Stimulated activated CD8-positive, alpha-beta memory T cell treated with anti-CD3 and anti-CD28 coated beads, Interleukin-15, amount 100 ng/mL, for 24 hours (primary cell): Measurements from ENCODE around the gene STAMBP.
"Not testable (repeated sequence)": the region's sequence is repeated elsewhere in the genome, so short reads cannot be mapped to it uniquely, and the experiment has no call there.

Source experiments
- DNase-seq: peaks from one replicate; pipeline ENCODE4 v3.0.0-alpha.2; 2020; ENCODE audit warnings: low read depth

The STAMBP gene

GRCh38 chr2:73887596-73888353 is 59.0 kb downstream of the STAMBP start:
- not testable (repeated sequence) for DNase-seq

- no peak for DNase-seq
Observed at GRCh38 chr2:73888388-73888787, 59.6 kb downstream of the STAMBP start.

DNA sequence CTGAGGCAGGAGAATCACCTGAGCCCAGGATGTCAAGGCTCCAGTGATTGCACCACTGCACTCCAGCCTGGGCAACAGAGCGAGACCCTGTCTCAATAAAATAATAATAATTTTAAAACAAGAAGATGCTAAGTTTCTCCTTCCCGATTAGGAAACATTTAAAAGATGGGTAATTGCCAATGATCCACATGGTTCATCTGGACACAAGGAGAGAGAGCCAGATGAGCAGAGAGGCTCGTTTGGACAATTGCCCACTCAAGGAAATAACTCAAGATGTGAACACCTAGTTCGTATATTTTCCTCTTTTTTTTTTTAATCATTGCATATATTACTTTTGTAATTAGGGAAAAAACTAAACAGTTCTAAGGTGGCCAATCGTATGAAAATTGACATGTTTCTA is 60.4 kb downstream of the STAMBP start:
- no peak for DNase-seq

DNA sequence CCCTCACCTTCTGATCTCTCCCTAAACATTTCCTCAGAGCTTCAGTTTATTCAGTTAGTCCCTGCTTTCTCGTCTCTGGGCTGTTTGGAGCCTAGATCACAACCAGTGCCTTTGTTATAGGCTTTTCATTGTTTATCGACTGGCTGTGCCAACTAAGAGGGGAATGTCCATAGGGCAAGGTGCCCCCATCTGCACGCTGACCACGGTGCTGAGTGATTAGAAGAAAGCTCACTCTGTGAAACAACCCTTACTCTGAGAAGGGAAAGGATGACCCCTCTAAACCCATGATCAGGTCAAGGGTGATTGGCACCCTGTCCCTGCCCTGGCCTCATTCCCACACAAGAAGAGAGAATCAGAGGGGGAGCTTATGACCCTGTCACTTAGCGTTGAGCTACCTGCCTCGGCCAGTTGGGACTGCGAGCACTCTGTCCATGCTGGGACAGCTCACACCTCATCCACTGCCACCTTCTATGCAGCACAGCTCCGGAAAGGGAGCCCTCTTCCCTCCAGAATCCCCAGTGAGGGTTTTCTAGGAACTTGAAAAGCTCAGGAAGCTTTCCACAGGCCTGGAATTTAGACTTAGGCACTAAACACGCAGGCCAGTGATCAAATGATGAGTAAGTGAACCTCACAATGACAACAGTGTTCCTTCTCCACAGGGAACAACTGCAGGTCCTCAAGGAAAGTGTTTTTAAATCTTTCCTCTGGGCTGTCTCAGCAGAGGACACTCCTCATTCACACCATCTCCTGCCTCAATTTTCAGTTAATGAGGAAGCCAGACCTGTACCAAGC is 61.7 kb downstream of the STAMBP start:
- DNase-seq: no peak

GRCh38 chr2:73891276-73891901 is 62.6 kb downstream of the STAMBP start:
- no peak for DNase-seq

DNA sequence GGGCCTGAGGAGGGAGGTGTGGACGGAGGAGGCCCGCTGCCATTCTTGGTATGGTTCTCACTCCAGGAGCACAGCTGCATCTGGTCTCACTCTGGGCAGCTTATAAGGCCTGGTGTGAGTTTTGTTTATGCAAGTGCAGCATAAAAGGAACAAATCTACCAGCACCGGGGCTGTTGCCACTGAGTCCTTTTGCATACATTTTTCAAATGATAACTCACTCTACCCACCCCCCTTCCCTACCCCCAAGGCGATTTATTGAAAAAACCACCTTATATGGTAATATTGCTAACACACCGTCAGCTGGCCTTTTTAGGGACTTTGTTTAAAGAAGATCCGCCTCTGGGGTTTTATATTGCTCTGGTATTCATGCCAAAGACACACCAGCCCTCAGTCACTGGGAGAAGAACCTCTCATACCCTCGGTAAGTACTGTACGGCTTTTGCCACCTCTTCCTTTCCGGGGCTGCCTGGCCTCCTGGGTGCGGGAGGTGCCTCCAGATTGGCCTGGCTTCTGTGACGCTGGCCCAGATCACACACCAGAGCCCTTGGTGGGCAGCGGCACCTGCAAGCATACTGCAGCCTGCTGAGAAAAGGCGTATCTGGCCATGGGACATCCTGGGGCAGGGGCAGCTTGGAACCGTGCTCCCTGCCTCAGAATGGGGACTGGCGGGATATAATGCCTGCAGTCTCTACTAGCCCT is 64.0 kb downstream of the STAMBP start, which contains the start of gene ACTG2:
Gene ACTG2 (plus strand): TSS at position 378 of the 699 bp plus-strand sequence. CDS start 8,304 bp downstream, outside the sequence.
- DNase-seq: no peak

GRCh38 chr2:73893764-73894474 is 65.2 kb downstream of the STAMBP start:
- no peak for DNase-seq

DNA sequence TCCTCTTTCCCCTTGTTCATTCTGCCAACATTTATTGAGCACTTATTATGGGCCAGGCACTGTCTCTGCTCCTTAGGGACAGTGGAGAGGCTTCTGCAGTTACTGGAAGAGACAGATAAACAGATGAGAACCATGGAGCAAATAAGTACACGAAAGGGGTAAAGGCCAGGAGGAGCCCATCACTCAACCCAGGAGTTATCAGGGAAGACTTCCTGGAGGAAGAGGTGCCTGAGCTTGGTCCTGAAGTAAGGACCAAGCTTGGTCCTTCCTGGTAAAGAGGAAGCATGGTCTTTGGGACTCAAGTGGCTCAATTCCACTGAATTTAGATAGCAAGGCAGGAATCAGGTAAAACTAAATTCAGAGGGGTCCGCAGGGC is 65.7 kb downstream of the STAMBP start:
- no peak for DNase-seq

GRCh38 chr2:73894877-73895276 is 66.1 kb downstream of the STAMBP start:
- no peak for DNase-seq

DNA sequence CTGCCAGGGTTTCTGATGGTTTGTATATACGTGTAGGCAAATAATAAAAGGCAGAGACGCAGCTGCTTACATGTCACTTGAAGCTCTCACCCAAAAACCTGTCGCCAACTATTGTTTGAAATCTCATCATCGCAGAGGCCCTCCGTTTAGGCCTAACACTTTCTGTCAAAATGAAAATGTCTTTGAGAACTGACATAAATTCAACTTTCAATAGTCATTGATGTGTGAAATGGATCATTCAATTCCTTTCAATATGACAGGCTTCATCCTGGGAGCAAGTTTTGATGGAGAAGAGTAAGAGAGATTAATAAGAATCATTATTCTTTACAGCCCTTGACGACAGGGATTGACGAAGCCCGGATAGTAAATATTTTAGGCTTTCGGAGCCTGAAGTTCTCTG is 66.7 kb downstream of the STAMBP start:
- DNase-seq: no peak

DNA sequence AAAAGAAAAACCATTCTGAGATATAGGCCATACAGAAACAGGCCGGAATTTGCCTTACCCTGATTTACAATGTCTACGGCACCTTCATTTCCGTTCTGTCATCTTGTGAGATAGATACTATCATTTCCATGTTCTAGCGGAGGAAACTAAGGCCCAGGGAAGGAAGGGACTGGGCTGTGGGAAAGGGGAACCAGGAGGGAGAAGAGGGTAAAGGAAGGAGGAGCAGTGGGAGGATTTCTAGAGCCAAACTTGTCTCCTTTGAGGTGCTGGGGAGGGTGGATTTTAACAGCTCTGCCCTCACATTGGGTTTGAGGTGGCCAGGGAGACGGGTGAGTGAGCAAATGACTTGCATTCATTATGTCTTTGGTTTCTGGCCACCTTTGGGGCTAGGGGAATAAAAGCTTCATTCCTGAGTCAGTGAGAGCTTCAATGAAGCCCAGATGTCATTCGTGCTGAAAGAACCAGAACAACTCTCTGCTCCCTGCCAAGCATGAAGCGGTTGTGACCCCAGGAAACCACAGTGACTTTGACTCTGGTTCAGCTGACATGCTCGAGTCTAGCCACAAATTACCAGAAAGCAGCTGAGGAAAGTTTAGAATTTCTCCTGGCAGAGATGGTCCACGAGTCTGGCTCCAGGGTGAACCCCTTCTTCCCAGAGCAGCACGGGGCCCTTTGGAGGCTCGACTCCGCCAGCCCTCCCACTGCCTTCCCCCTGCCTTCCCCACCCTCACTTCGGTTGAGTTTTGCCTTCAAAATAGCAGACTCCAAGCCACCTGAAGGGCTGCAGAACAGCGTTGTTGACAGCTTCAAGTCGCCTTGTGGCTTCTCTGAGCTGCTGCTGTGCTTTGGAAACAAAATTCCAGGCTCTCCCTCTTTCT is 67.8 kb downstream of the STAMBP start:
- no peak for DNase-seq

- DNase-seq: no peak
Observed at GRCh38 chr2:73897240-73897583, 68.5 kb downstream of the STAMBP start.

GRCh38 chr2:73897934-73898333 is 69.2 kb downstream of the STAMBP start:
- DNase-seq: no peak

DNA sequence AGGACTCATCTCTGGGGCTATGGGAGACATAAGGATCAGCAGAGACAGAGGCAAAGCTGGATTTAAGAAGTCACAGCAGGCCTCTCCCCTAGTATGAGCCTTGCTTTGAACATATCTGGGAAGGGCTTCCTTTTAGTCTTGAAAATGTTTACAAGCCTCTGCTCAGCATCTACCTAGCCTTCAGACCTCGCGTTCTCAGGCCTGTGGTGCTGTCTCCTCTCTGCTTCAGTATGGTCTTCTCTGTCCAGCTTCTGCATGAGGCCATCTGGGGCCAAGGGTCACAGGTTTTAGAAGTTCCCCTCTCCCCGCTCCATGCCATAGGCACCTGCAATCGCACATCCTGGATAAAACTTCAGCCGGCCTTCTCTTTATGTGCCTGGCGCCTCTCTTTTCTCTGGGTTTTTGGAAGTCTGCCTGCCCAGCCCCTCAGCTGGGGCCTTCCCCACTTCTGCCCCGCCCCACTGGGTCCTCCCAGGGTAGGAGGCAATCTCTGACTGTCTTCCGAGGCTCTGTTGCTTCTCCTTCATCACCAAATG is 71.1 kb downstream of the STAMBP start:
- no peak for DNase-seq

DNA sequence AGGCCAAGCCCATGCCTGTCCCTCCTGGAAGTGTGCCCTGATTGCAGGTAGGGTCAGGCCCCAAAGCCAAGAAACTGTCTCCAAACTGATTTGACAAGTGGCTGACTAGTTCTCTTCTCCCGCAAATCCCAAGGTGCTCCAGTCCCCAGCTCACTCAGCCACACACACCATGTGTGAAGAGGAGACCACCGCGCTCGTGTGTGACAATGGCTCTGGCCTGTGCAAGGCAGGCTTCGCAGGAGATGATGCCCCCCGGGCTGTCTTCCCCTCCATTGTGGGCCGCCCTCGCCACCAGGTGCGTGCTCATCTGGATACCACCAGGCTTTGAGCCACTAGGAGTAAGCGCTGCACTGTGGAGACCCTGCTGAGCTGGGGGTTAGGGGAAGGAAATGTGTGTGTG is 72.4 kb downstream of the STAMBP start:
- no peak for DNase-seq

GRCh38 chr2:73902284-73902683 is 73.5 kb downstream of the STAMBP start:
- no peak for DNase-seq

DNA sequence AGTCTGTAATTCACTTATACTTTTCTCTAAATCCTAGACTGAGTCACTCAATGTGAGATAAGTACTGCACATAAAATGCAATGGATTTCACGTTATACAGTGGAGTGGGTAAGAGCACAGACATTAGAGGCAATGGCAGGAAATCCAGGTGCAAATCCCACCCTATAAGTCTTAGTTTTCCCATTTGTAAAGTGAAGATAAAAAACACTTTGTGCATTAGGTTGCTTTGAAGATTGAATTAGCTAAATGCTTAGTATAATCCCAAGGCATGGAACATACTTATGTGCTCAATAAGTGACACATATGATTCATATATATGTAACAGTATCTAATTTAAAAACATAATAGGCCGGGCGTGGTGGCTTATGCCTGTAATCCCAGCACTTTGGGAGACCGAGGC is 74.6 kb downstream of the STAMBP start:
- DNase-seq: no peak

DNA sequence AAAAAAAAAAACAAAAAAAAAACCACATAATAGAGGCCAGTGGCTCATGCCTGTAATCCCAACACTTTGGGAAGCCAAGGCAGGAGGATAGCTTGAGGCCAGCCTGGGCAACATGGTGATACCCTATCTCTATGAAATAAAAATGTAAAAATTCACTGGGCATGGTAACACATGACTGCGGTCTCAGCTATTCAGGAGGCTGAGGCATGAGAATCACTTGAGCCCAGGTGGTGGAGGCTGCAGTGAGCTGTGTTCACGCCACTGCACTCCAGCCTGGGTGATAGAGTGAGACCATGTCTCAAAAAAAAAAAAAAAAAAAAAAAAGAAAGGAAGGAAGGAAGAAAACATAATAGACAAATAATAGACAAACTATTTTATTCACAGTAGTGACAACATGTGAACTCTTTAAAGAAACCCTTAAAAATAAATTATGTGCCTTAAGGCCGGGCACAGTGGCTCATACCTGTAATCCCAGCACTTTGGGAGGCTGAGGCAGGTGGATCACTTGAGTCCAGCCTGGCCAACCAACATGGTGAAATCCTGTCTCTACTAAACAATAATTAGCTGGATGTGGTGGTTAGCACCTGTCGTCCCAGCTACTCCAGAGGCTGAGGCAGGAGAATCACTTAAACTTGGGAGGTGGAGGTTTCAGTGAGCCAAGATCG is 75.3 kb downstream of the STAMBP start:
- not testable (repeated sequence) for DNase-seq

- no peak for DNase-seq
Observed at GRCh38 chr2:73904952-73905351, 76.2 kb downstream of the STAMBP start.
